Measurements from ENCODE around the gene CALB2.

Gene CALB2

GRCh38 chr16:71429581-71429980 lies 71.1 kb downstream of the CALB2 start:
- DNase-seq (ENCODE audit: low read depth), result no peak
- TF ChIP-seq CTCF (IDR thresholded peaks at IDR 0.05; ENCODE audit: control insufficient read depth, extremely low read depth, insufficient read depth), result no peak
- H3K4me3 ChIP-seq (ENCODE audit: low read depth, low read length), result no peak overlapping the region

- no peak for TF ChIP-seq CTCF (IDR thresholded peaks at IDR 0.05; ENCODE audit: control insufficient read depth, extremely low read depth, insufficient read depth)
- no peak for DNase-seq (ENCODE audit: low read depth)
- H3K4me3 ChIP-seq (ENCODE audit: low read depth, low read length), result no peak overlapping the region
Measured at GRCh38 chr16:71430744-71431143, 72.2 kb downstream of the CALB2 start.

GRCh38 chr16:71431176-71431575 lies 72.7 kb downstream of the CALB2 start:
- TF ChIP-seq CTCF (IDR thresholded peaks at IDR 0.05; ENCODE audit: control insufficient read depth, extremely low read depth, insufficient read depth), result no peak

GRCh38 chr16:71431991-71432390 lies 73.5 kb downstream of the CALB2 start:
- TF ChIP-seq CTCF (IDR thresholded peaks at IDR 0.05; ENCODE audit: control insufficient read depth, extremely low read depth, insufficient read depth), result no peak
- DNase-seq (ENCODE audit: low read depth), result no peak
- H3K4me3 ChIP-seq (ENCODE audit: low read depth, low read length), result no peak overlapping the region

More at GRCh38 chr16:71431176-71431575, 72.7 kb downstream of the CALB2 start:
- no peak overlapping the region for H3K4me3 ChIP-seq (ENCODE audit: low read depth, low read length)
- DNase-seq (ENCODE audit: low read depth), result no peak

GRCh38 chr16:71432906-71433305 lies 74.4 kb downstream of the CALB2 start:
- TF ChIP-seq CTCF (IDR thresholded peaks at IDR 0.05; ENCODE audit: control insufficient read depth, extremely low read depth, insufficient read depth), result no peak
- no peak overlapping the region for H3K4me3 ChIP-seq (ENCODE audit: low read depth, low read length)
- no peak for DNase-seq (ENCODE audit: low read depth)

GRCh38 chr16:71436473-71436872 lies 78.0 kb downstream of the CALB2 start:
- no peak overlapping the region for H3K4me3 ChIP-seq (ENCODE audit: low read depth, low read length)
- no peak for DNase-seq (ENCODE audit: low read depth)
- TF ChIP-seq CTCF (IDR thresholded peaks at IDR 0.05; ENCODE audit: control insufficient read depth, extremely low read depth, insufficient read depth), result no peak

GRCh38 chr16:71439523-71439922 lies 81.0 kb downstream of the CALB2 start:
- no peak for DNase-seq (ENCODE audit: low read depth)
- no peak overlapping the region for H3K4me3 ChIP-seq (ENCODE audit: low read depth, low read length)
- TF ChIP-seq CTCF (IDR thresholded peaks at IDR 0.05; ENCODE audit: control insufficient read depth, extremely low read depth, insufficient read depth), result no peak
